ENCODE data around the gene TMEM11.
"Not testable (repeated sequence)": the region's sequence is repeated elsewhere in the genome, so short reads cannot be mapped to it uniquely, and the experiment has no call there.

TMEM11 gene

GRCh38 chr17:21211825-21212479 is 2.0 kb downstream of the TMEM11 start:
- no peak for DNase-seq (ENCODE audit: low read depth)

DNA sequence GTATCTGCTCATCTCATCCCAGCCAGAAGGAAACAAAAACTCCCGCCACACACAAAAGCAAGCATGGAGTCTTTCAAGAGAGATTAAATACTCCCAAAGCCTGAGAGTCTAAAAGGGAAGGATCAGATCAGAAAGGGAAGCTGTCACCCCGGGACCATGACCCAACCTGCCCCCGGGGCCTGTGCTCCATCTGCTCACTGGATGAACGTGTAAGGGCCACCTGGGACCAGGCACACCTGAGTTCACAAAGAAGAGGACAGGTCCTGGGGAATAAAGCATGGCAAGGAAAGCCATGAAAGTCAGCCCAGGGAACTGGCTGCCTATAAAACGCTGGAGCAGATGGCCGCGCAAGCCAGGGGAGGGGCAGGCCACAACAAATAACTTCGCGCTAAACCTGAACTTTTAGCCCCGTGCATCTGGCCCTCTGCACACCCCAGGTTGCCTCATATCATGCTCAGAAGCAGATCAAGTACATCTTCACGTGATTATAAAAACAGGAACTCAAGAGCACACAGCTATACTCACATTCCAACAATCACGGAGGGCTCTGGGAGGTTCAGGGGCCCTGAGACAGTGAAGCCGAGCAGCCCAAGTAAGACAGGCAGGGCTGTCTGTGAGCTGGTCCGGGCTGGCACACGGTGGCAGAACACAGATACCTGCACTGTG is 3.4 kb downstream of the TMEM11 start:
- no peak for DNase-seq (ENCODE audit: low read depth)

DNA sequence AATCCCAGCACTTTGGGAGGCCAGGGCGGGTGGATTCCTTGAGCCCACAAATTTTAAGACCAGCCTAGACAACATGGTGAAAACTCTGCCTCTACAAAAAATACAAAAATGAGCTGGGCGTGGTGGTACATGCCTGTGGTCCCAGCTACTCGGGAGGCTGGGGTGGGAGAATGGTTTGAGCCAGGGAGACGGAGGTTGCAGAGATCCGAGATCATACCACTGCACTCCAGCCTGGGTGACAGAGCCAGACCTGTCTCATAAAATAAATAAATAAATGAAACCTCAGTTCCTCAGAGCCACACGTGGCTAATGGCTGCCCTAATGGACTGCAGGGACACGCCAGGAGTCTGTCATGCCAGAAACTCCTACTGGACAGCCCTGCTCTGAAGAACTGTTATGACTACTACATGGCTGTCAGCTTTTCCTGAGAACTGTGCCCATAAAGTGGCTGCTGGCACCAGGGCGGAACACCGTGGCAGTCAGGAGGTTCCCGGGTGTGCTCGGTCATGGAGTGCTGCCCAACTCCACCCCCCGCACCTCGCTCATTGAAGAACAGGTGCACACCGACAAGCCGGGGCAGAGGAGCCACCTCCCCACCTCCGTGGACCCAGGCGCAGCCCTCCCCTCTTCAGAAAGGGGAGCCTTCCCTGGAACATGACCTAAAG is 4.3 kb downstream of the TMEM11 start:
- DNase-seq (ENCODE audit: low read depth), result no peak

- no peak for DNase-seq (ENCODE audit: low read depth)
Measured at GRCh38 chr17:21208352-21208751, 5.6 kb downstream of the TMEM11 start.

DNA sequence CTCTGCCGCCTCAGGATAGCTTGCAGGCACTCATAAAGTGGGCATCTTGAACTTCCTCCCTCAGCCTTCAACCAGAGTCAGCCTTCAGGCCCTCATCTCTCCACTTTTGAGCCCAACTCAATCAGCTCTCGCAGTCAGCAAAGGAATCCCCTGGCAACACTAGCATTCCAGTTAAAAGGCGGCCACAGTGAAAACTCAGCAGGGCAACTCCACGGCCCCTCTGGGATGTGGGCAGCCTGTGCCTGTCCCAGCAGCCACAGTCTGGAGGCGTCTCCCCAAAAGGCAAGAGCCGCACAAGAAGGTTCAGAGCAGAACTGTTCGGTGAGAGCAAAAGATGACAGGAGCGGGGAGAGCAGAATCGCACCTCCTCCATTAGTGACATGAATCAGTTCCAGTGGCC is 9.0 kb downstream of the TMEM11 start:
- DNase-seq (ENCODE audit: low read depth), result no peak

- DNase-seq (ENCODE audit: low read depth), result no peak
Measured at GRCh38 chr17:21202512-21202911, 11.4 kb downstream of the TMEM11 start.

GRCh38 chr17:21201874-21202273 is 12.1 kb downstream of the TMEM11 start:
- no peak for DNase-seq (ENCODE audit: low read depth)

GRCh38 chr17:21201298-21201595 is 12.7 kb downstream of the TMEM11 start:
- DNase-seq (ENCODE audit: low read depth), result no peak

DNA sequence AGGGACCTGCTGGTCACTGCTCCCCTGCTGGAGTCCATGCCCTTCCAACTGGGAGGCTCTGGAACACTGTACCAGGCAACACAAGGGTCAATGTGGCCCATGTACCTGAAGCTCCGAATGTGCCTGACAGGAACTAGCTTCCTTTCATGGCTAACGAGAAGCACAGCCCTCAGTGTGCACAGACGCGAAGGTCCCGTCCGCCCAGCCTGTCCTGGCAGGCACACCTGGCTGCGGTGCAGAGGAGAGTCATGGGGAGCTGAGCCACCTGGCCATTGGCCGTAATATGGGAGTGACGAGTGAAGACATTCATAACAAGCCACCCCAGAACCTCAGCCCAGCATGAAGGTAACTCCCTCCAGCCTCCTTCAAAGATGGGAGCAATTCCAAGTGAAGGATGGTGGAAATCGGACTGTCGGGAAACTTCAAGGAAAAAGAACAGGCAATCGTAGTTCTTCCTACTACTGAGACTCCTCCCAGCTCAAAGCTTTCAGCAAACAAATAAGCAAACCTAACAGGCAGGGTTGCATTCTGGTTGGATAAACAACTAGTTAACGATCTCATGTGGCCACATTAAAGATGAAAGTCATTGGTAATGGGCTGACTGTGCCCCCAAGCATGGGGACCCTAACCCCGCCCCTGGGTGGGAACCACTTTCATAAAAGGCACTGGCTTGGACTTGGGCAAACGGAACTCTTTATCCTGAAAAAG is 13.2 kb downstream of the TMEM11 start:
- no peak for DNase-seq (ENCODE audit: low read depth)

- DNase-seq (ENCODE audit: low read depth), result no peak
Measured at GRCh38 chr17:21199856-21200255, 14.1 kb downstream of the TMEM11 start.

- no peak for DNase-seq (ENCODE audit: low read depth)
Measured at GRCh38 chr17:21199311-21199710, 14.7 kb downstream of the TMEM11 start.

- no peak for DNase-seq (ENCODE audit: low read depth)
Measured at GRCh38 chr17:21198411-21198810, 15.6 kb downstream of the TMEM11 start.

DNA sequence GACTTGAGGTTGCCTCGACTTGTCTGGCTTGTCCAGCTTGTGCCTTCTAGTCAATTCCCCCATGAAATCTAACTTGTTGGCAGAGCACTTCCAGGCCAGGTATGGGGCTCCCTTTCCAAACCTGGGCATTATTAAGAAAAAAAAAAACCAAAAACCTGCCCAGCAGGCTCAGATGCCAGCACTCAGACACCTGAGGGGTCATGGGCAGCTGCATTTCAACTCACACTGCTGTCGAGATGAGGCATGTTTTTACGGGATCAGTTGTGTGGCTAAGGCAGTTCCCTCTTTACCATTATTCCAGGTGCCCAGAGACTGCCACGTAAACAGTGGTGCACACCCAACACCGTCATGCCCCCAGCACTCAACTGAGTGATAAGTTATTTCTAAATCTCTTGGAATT is 17.8 kb downstream of the TMEM11 start:
- no peak for DNase-seq (ENCODE audit: low read depth)

DNA sequence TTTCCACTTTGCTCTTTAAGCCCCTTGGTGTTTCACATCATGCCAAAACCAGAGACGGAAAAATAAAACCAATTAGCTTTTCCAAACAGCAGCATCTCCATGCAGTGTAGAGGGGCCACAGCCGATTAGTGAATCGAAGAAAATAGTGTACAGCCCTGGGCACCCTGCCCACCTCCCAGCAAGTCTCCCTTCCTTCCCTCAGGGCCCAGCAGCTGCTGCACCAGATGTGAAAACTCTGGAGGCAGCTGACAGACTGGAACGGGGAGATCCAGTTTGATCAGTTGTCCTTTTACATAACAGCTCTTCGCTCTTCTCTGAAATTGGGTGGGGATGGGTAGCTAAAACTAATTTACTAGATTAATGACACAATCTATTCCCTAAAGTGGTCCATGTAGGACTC is 19.3 kb downstream of the TMEM11 start:
- no peak for DNase-seq (ENCODE audit: low read depth)

DNA sequence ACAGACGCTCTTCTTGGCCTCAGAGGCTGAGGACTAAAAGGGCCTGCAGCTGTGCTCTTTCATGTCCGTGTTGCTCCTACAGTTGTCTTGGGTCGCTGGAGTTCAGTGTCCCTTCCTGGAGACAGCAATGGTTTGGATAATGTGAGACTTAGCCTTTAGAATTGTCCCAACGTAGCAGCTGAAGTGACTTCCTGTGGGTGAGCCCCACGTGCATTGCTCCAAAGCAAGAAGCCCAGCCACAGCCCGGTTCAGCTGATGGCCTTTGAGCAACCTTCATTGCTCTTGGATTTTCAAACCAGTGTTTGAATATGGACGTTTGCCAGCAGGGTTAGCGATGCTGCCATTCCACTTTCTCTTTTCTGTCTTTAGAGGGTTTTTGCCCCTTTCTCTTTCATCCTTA is 19.7 kb downstream of the TMEM11 start:
- DNase-seq (ENCODE audit: low read depth), result no peak

GRCh38 chr17:21193031-21193430 is 20.9 kb downstream of the TMEM11 start:
- no peak for DNase-seq (ENCODE audit: low read depth)

DNA sequence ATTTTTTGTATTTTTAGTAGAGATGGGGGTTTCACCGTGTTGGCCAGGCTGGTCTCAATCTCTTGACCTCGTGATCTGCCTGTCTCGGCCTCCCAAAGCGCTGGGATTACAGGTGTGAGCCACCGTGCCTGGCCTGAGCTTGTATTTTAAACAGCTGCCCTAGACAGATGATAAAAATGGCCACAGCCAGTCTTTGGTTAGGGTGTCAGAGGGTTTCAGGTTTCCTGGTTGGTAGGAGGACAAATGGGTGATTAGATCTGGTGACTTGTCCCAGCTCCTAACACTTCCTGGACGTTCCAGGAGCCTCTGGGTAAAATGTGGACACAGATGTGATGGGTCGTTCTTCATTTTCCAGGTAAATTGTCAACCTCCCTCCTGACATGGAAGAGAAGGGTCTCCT is 21.5 kb downstream of the TMEM11 start:
- not testable (repeated sequence) for DNase-seq (ENCODE audit: low read depth)

GRCh38 chr17:21191698-21192097 is 22.3 kb downstream of the TMEM11 start:
- no peak for DNase-seq (ENCODE audit: low read depth)

DNA sequence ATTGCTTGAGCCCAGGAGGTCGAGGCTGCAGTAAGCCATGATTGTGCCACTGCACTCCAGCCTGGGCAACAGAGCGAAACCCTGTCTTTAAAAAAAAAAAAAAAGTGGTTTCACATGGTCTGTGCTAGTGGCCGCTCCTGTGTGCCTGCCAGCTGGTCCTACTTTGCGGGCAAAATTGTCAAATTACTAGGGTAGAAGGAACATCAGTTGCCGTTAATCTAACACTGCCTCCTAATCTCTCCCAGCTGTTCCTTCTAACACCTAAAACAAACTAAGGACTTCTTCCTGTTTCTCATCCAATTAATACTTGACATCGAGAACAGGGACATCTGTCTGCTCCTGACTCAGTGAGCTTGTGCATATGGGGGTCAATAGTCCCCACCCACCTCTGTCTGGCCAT is 23.9 kb downstream of the TMEM11 start:
- no peak for DNase-seq (ENCODE audit: low read depth)

DNA sequence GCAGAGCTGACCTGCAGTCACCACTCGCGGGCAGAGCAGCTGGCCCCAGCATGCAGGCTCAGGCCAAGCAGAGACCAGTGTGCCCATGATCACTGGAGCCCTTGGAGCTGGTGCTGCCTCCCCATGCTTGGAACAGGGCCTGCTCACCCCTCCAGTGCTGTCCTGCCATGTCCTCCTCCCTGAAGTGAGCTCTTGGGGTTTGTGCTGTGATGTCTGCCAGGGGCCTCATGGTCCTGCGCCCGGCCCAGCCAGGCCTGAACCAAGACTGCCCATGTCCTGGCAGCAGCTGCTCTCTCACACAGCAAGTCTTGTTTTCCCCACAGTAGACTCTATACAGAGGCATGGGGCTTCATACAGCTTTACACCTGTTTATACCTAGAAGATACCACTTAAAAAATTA is 24.6 kb downstream of the TMEM11 start:
- DNase-seq (ENCODE audit: low read depth), result no peak

DNA sequence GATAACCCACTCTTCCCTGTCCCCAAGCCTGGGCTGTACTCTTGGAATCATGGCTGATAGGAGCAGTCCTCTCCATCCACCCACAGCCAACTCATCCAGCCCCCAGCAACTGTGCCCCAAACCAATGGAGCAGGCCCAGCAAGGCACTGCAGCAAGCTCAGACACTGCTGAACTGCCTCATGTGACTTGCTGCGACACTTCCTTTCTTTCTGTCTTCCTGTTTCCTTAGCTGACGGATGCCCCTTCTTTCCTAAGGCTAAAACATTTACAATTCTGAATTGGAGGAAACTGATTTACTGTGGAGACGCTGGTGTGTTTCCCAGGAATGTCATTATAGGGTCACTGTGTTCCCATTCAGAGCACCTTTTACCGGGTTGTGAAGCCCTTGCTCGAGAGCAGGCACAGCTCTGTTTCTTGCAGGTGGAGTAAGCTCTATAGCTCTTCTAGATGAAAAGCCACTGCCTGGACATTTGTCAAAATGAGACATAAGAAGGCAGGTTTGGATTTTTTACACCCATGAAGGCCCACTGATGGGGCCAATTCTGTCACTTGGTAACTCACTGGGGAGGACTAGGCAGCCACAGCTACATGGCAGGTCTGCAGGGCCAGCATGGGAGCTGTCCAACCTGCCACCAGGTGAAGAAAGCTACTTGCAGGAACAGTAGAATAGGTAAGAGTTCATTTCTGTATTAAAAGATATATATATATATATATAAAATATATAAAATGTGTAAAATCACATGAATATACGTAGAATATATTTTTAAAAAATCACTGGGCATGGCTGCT is 27.4 kb downstream of the TMEM11 start:
- no peak for DNase-seq (ENCODE audit: low read depth)

- no peak for DNase-seq (ENCODE audit: low read depth)
Measured at GRCh38 chr17:21185061-21185460, 28.9 kb downstream of the TMEM11 start.
